ENCODE results near the gene CD1E.
"Not testable (repeated sequence)": the region's sequence is repeated elsewhere in the genome, so short reads cannot be mapped to it uniquely, and the experiment has no call there.

The CD1E gene

GRCh38 chr1:158362482-158362881 lies 8.8 kb downstream of the CD1E start:
- in situ Hi-C loops (cut with MboI; ENCODE audit: low sequenced_read_pairs): no loop called here

- in situ Hi-C loops (cut with MboI; ENCODE audit: low sequenced_read_pairs): no loop called here
Observed at GRCh38 chr1:158362941-158363340, 9.2 kb downstream of the CD1E start.

DNA sequence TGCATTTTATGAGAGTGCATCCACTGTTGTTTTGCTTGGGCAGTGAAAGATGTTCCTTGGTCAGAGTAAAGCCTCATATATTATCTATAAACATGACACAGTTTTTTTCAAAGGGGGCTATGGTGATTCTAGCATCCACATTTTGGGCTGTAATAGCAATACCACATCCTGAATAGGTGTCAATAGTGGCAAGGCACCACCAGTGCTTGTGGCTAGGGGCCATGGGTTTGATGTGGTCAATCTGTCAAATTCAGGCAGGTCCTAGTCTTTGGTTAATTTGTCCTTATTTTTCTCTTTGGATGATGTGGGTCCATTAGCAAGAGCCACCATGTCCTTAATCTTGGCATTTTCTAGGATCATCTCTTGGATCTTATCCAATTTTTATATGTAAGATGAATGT lies 13.1 kb downstream of the CD1E start:
- in situ Hi-C loops (cut with MboI; ENCODE audit: low sequenced_read_pairs): no loop called here

DNA sequence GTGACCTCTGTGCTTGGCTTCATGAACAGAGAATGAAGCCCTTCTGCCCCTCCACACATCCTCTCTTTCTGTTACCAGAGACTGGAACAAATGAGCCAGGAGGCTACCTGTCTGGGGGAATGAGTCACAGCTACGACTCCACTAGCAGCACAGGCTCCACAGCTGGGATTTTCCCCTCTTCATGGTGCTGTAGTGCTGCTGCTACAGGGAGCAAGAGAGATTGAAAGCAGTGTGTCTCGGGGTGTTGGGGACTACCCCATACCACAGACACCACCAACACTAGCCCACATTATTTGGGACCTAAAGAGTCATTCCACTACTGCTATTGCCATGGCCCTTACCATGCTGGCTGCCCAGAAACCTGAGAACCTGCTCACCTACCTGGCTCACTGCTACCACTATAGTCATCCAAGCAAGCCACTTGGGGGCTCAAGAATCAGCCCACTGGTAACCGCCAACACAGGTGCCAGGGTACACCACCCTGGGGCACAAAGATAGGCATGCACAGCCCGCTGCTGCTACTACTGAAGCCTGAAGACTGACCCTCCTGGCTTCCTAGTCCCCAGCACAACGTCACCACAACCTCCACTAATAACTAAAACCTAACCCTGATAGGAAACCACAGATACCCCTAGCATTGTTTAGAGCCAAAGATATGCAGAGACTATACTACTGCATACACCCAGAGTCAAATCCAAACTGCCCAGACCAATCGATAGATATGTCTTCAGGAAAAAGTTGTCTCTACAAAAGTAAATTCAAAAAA lies 17.7 kb downstream of the CD1E start:
- in situ Hi-C loops (cut with MboI; ENCODE audit: low sequenced_read_pairs): no loop called here

DNA sequence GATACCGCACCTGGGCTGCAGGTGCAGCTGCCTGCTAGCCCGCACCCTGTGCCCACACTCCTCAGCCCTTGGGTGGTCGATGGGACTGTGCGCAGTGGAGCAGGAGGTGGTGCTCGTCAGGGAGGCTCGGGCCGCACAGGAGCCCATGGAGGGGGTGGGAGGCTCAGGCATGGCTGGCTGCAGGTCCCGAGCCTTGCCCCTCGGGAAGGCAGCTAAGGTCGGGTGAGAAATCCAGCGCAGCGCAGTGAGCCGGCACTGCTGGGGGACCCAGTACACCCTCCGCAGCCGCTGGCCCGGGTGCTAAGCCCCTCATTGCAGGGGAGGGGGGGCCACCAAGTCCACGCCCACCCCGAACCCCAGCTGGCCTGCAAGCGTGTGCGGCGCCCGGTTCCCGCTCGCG lies 20.4 kb downstream of the CD1E start:
- in situ Hi-C loops (cut with MboI; ENCODE audit: low sequenced_read_pairs): not testable (repeated sequence)

DNA sequence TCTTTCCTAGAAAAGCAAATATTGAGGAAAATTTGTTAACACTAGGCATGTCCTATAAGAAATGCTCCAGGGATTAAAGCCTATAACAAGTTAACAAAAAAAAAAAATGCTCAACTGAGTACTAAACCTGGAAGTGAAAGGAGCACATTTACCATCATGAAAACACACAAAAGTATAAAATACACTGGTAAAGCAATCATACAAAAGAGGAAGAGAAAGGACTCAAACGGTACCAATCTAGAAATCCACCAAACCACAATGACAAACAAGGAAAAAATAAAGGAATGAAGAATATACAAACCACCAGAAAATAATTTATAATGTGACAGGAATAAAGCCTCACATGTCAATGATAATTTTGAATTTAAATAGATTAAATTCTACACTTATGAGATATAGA lies 21.2 kb downstream of the CD1E start:
- in situ Hi-C loops (cut with MboI; ENCODE audit: low sequenced_read_pairs): no loop called here

DNA sequence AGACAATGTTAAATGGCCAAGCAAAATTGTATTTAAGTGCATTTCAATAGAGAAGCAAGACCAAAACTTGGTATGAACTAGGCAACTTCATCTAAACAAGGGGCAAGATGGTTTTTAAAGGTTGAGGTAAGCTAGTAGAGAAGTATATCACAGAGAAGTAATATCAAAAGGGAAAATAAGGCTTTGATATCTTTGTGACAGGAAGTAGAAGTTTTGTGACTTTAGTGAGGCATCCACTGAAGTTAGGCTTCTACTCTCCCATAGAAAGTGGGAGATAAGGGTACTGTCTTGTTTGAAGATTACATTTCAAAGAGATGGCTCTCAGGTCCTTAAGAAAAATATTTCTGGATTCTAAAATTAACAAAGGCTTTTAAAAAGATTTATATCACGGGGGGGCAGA lies 36.6 kb downstream of the CD1E start:
- in situ Hi-C loops (cut with MboI; ENCODE audit: low sequenced_read_pairs): no loop called here

DNA sequence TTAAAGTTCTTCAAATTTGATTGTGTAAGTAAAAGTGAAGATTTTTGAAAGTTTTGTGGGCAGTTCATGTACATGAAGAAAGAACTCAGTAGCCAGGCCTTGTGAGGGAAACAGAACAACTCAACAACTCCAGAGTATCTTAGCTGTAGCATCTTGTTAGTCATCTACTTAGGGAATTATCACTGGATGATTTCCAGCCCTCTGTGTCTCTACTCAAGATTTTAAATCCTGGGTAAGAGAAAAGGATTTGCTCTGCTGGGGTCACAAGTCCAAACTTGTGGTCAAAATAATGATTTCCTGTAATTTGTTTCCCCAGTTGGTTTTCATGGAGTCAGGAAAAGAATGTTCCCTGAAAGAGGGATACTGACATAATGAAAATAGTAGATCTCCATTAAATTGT lies 37.4 kb downstream of the CD1E start:
- in situ Hi-C loops (cut with MboI; ENCODE audit: low sequenced_read_pairs): no loop called here

DNA sequence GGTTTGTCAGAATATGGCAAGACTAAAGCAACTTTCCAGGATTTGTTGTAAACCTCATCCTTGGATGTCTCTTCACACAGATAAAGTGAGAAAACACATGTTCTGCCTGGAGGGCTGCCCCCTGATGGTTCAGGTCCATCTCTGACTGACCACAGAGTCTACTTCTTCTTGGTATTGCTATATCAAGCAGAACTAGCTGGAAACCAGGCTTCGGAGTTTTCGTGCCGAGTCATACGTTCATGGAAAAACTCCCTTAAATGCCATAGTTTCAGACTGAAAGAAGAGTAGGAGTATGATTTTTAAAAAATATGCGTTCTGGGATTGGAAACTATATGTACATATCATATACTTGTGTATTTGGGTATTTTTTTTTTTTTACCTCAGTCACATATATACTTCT lies 39.8 kb downstream of the CD1E start:
- in situ Hi-C loops (cut with MboI; ENCODE audit: low sequenced_read_pairs): no loop called here

DNA sequence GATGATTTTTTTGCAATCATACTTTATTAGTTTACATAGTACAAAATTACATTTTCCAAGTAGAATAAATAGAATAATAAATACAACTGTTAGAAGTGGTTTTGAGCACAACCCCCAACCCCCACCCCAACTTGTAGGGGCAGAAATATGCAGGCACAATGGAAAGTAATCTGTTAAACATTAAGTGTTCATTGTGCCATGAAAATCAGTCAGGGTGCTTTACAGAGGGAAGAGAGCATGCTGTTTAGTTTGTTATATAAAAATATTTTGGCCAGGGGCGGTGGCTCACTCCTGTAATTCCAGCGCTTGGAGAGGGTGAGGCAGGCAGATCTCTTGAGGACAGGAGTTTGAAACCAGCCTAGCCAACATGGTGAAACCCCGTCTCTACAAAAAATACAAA lies 43.0 kb downstream of the CD1E start:
- in situ Hi-C loops (cut with MboI; ENCODE audit: low sequenced_read_pairs): no loop called here

GRCh38 chr1:158398818-158399514 lies 45.3 kb downstream of the CD1E start, which contains the start of gene OR10T2:
TSS of gene OR10T2 (minus strand) at chr1:158399466. CDS start at chr1:158399466, 0 bp downstream.
- in situ Hi-C loops (cut with MboI; ENCODE audit: low sequenced_read_pairs): no loop called here

- in situ Hi-C loops (cut with MboI; ENCODE audit: low sequenced_read_pairs): no loop called here
Observed at GRCh38 chr1:158400871-158401270, 47.2 kb downstream of the CD1E start.

GRCh38 chr1:158407092-158407491 lies 53.4 kb downstream of the CD1E start:
- in situ Hi-C loops (cut with MboI; ENCODE audit: low sequenced_read_pairs): no loop called here

Measured in HL-60/S4 treated with phorbol 12-myristate 13-acetate at 8.2 ng/mL for 4 days and 3 days (cell line).